Spleen (tissue), 11 donors: ENCODE results near the gene SYNDIG1. TPM values are rescaled to one million over a fixed set of nuclear protein-coding genes. Genes with fewer than 3 reads are reported as not detected.

Experiments used
- DNase-seq: peaks from one replicate; pipeline ENCODE4 v3.0.0-alpha.2; 2020
- H3K27ac ChIP-seq, 8 donors: fragments of 200-600 bp; sonication (generic) in 7 of 8; 1 replicate in 4 of 8; 2 replicates in 4 of 8; pipeline versions ENCODE4 v1.5.0 to v1.8.0; 2016 to 2021; ENCODE audit warnings: inconsistent platforms in 4 of 8, mild to moderate bottlenecking in 4 of 8, moderate library complexity in 1 of 8
- H3K27me3 ChIP-seq, 7 donors: fragments of 200-600 bp; sonication (generic) in 6 of 7; replicated peaks in 1 of 7; 1 replicate in 4 of 7; 2 replicates in 3 of 7; pipeline versions ENCODE4 v1.5.0 to v1.8.0; 2016 to 2021; ENCODE audit warnings: inconsistent platforms in 3 of 7, mild to moderate bottlenecking in 1 of 7
- H3K36me3 ChIP-seq, 6 donors: fragments of 200-600 bp; sonication (generic) in 5 of 6; 1 replicate in 4 of 6; 2 replicates in 2 of 6; pipeline versions ENCODE4 v1.5.0 to v1.8.0; 2016 to 2021; ENCODE audit warnings: inconsistent platforms in 2 of 6
- H3K4me1 ChIP-seq, 6 donors: fragments of 200-600 bp; sonication (generic) in 5 of 6; 1 replicate in 3 of 6; 2 replicates in 3 of 6; pipeline versions ENCODE4 v1.5.0 to v1.8.0; 2016 to 2021; ENCODE audit warnings: inconsistent platforms in 3 of 6
- H3K4me3 ChIP-seq, 8 donors: fragments of 200-600 bp; sonication (generic) in 7 of 8; 1 replicate in 4 of 8; 2 replicates in 4 of 8; pipeline versions ENCODE4 v1.5.0 to v1.8.0; 2016 to 2021; ENCODE audit warnings: inconsistent platforms in 4 of 8, mild to moderate bottlenecking in 4 of 8, moderate library complexity in 2 of 8
- H3K9me3 ChIP-seq, 8 donors: fragments of 200-600 bp; sonication (generic) in 7 of 8; 1 replicate in 4 of 8; 2 replicates in 4 of 8; pipeline versions ENCODE4 v1.5.0 to v1.8.0; 2016 to 2021; ENCODE audit warnings: inconsistent platforms in 4 of 8
- POLR2A ChIP-seq, 3 donors: fragments of 450-650 bp; IDR thresholded peaks; one replicate each; pipeline ENCODE4 v1.5.1; 2017; ENCODE audit warnings: antibody characterized with exemption in 3 of 3, mild to moderate bottlenecking in 1 of 3
- POLR2AphosphoS5 ChIP-seq, 3 donors: sonication (generic); formaldehyde crosslinking; IDR thresholded peaks; one replicate each; pipeline ENCODE4 v1.5.1; 2017; ENCODE audit warnings: antibody characterized with exemption in 3 of 3
- WGBS, 5 donors: extraction: QIAGEN DNeasy Blood & Tissue Kit in 3 of 5; methylation state at CpG; one replicate each; pipeline versions ENCODE4 v1.1.5 to v1.1.7; 2013 to 2018; 5-methylcytosine and 5-hydroxymethylcytosine counted together
- intact Hi-C: fragments of 100-400 bp; cut with DNase I; formaldehyde crosslinking; loops from one replicate; pipeline ENCODE4 v1.15.0; 2023; ENCODE audit warnings: low total_unique reads
- polyA plus RNA-seq, 3 donors: library from polyadenylated mRNA; stranded (reverse); fragments of 200-250 nt; gene quantifications; one replicate each; pipeline ENCODE4 v1.2.1, GENCODE V29; 2013
- total RNA-seq, 7 donors: library from RNA; depleted of rRNA in 3 of 7; stranded (reverse); fragments of >200 nt in 3 of 7; fragmentation: NEBNext Ultra II Directional in 4 of 7; extraction: Animal tissue kit (Norgen Biotek cat#: 25700) in 4 of 7; gene quantifications; one replicate each; pipeline versions ENCODE4 v1.1.0 to v1.2.1, GENCODE V29; 2016 to 2021
- TF ChIP-seq, protein P1 (sequence below), 11 experiments: fragments of 200-600 bp in 7 of 11; fragments of 450-650 bp in 4 of 11; sonication (generic) in 4 of 11; IDR thresholded peaks in 8 of 11; conservative IDR thresholded peaks in 3 of 11; 1 replicate in 7 of 11; 2 replicates in 4 of 11; pipeline versions ENCODE4 v1.4.0 to v1.8.0; 2016 to 2021; ENCODE audit warnings: antibody characterized with exemption in 11 of 11, inconsistent platforms in 4 of 11, mild to moderate bottlenecking in 1 of 11
- donor health status: healthy with polysubstance abuse.
- donor health status: DM: no; HTN: no; CAD: no; lungs with moderate emphysema.
- donor health status: DM: no; HTN: no; CAD: no.
- donor health status: Bipolar disorder and iron deficiency.
- donor health status: healthy.
- donor health status: DM: no; HTN: no; CAD: no.
- donor health status: DM: yes; HTN: yes; CAD: no.

SYNDIG1 gene
- total and polyA plus RNA-seq, 10 donors, result 0.70 to 3.5 (median 1.3) TPM

- intact Hi-C loops, result no loop called here
- Histone ChIP-seq H3K9me3 (no peaks in the 10 kb centered on the region), H3K36me3 (no peaks in the 10 kb centered on the region), H3K27me3 (no peaks in the 10 kb centered on the region), H3K4me1 (no peaks in the 10 kb centered on the region), H3K27ac (no peak overlapping the region), H3K4me3 (no peak overlapping the region)
- DNase-seq, result no peak
- WGBS, 5 donors, result 82 to 93% (median 89%) methylated on average over 6 of the region's 6 CpGs
- TF ChIP-seq, protein P1, sequence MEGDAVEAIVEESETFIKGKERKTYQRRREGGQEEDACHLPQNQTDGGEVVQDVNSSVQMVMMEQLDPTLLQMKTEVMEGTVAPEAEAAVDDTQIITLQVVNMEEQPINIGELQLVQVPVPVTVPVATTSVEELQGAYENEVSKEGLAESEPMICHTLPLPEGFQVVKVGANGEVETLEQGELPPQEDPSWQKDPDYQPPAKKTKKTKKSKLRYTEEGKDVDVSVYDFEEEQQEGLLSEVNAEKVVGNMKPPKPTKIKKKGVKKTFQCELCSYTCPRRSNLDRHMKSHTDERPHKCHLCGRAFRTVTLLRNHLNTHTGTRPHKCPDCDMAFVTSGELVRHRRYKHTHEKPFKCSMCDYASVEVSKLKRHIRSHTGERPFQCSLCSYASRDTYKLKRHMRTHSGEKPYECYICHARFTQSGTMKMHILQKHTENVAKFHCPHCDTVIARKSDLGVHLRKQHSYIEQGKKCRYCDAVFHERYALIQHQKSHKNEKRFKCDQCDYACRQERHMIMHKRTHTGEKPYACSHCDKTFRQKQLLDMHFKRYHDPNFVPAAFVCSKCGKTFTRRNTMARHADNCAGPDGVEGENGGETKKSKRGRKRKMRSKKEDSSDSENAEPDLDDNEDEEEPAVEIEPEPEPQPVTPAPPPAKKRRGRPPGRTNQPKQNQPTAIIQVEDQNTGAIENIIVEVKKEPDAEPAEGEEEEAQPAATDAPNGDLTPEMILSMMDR (IDR thresholded peaks at IDR 0.05 in 8 of 11, conservative IDR thresholded peaks at IDR 0.05 in 3 of 11), result no peak
- no peak for TF ChIP-seq POLR2A (IDR thresholded peaks at IDR 0.05)
- no peak for TF ChIP-seq POLR2AphosphoS5 (IDR thresholded peaks at IDR 0.05)
Measured at GRCh38 chr20:24588047-24588635, 118.7 kb downstream of the SYNDIG1 start.

GRCh38 chr20:24588725-24589340, 119.4 kb downstream of the SYNDIG1 start:
- H3K4me3 ChIP-seq, result no peak overlapping the region
- DNase-seq, result no peak
- no peaks in the 10 kb centered on the region for H3K4me1 ChIP-seq
- H3K27ac ChIP-seq, result no peak overlapping the region
- TF ChIP-seq, protein P1 (IDR thresholded peaks at IDR 0.05 in 8 of 11, conservative IDR thresholded peaks at IDR 0.05 in 3 of 11), result no peak
- no peak for TF ChIP-seq POLR2A (IDR thresholded peaks at IDR 0.05)
- no peak for TF ChIP-seq POLR2AphosphoS5 (IDR thresholded peaks at IDR 0.05)
- intact Hi-C loops, result no loop called here
- H3K27me3 ChIP-seq, result no peaks in the 10 kb centered on the region
- H3K36me3 ChIP-seq, result no peaks in the 10 kb centered on the region
- WGBS, 5 donors, result 84 to 96% (median 88%) methylated on average over 4 of the region's 4 CpGs
- H3K9me3 ChIP-seq, result no peaks in the 10 kb centered on the region

DNA sequence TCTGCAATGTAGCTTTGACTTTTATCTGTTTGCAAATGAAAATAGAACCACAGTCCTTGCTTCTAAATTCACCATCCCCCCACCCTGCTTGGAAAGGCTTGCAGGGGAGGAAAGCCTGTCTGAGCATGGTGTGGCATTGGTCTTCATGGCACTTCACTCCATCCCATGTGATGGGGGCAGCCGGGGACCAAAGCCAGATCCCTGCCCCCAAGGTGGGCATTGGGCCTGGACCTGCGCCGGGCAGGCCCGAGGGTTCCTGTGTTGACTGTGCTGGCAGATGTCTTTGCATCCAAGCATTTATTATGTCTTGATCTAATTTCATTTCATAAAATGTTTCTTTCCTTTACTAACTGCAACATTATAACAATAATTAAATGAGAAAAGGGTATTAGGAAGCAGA, 120.0 kb downstream of the SYNDIG1 start:
- WGBS, 5 donors, result 93 to 98% (median 95%) methylated on average over 4 of the region's 4 CpGs
- intact Hi-C loops, result no loop called here
- TF ChIP-seq, protein P1 (IDR thresholded peaks at IDR 0.05 in 8 of 11, conservative IDR thresholded peaks at IDR 0.05 in 3 of 11), result no peak
- TF ChIP-seq POLR2AphosphoS5 (IDR thresholded peaks at IDR 0.05) (no peak), POLR2A (IDR thresholded peaks at IDR 0.05) (no peak)
- H3K4me3 ChIP-seq, result no peak overlapping the region
- H3K27me3 ChIP-seq, result no peaks in the 10 kb centered on the region
- H3K36me3 ChIP-seq, result no peaks in the 10 kb centered on the region
- H3K9me3 ChIP-seq, result no peaks in the 10 kb centered on the region
- no peak for DNase-seq
- no peak overlapping the region for H3K27ac ChIP-seq
- H3K4me1 ChIP-seq, result no peaks in the 10 kb centered on the region

DNA sequence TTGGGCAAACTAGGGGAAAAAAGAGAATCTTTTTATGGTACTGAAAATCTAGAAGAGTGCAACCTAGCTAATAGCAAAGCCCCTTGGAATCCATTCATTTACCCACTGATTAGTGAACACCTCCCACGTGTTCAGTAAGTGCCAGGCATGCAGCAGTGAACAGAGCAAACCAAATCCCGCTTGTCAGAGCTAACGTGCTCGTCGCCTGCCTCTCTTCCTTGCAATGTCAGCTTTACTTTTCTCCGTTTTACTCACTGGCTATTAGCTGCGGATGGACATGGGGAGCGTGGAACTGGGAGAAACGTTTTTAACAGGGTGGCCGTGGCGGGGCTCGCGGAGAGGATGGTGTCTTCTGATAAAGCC, 120.4 kb downstream of the SYNDIG1 start:
- Histone ChIP-seq H3K9me3 (no peaks in the 10 kb centered on the region), H3K4me1 (no peaks in the 10 kb centered on the region), H3K27ac (no peak overlapping the region), H3K27me3 (no peaks in the 10 kb centered on the region), H3K36me3 (no peaks in the 10 kb centered on the region), H3K4me3 (no peak overlapping the region)
- intact Hi-C loops, result no loop called here
- TF ChIP-seq, protein P1 (IDR thresholded peaks at IDR 0.05 in 8 of 11, conservative IDR thresholded peaks at IDR 0.05 in 3 of 11), result no peak
- TF ChIP-seq POLR2A (IDR thresholded peaks at IDR 0.05), result no peak
- no peak for TF ChIP-seq POLR2AphosphoS5 (IDR thresholded peaks at IDR 0.05)
- DNase-seq, result no peak
- 86 to 93% (median 89%) methylated on average over 13 of the region's 13 CpGs for WGBS, 5 donors
